Measurements from ENCODE around the gene POMT1. TPM values are rescaled to one million over a fixed set of nuclear protein-coding genes. Genes with fewer than 3 reads are reported as not detected.
"Not testable (repeated sequence)": the region's sequence is repeated elsewhere in the genome, so short reads cannot be mapped to it uniquely, and the experiment has no call there.

Gene POMT1
- polyA plus RNA-seq, 3 donors: 14.4 to 17.9 (median 15.5) TPM

GRCh38 chr9:131539223-131539923 is 36.7 kb downstream of the POMT1 start:
- H3K27ac ChIP-seq (ENCODE audit: low read depth, low read length): no peak overlapping the region
- WGBS, 3 donors: 84 to 93% (median 85%) methylated on average over 7 of the region's 7 CpGs

- no peak overlapping the region for H3K27ac ChIP-seq (ENCODE audit: low read depth, low read length)
- 92 to 96% (median 94%) methylated on average over 6 of the region's 6 CpGs for WGBS, 3 donors
Observed at GRCh38 chr9:131543141-131543540, 40.4 kb downstream of the POMT1 start.

GRCh38 chr9:131545003-131545785 is 42.5 kb downstream of the POMT1 start, which contains the start of gene PRRT1B:
TSS of gene PRRT1B (plus strand) at chr9:131545523. CDS start at chr9:131545616, 93 bp downstream.
- H3K27ac ChIP-seq (ENCODE audit: low read depth, low read length): no peak within 1 kb of the TSS
- WGBS, 3 donors: 8 to 28% (median 22%) methylated on average over 47 to 50 of the region's 50 CpGs

GRCh38 chr9:131545786-131546335 is 43.1 kb downstream of the POMT1 start:
- WGBS, 3 donors: 2 to 3% (median 2%) methylated on average over 12 to 30 of the region's 30 CpGs
- H3K27ac ChIP-seq (ENCODE audit: low read depth, low read length): no peak overlapping the region

GRCh38 chr9:131546336-131547084 is 43.8 kb downstream of the POMT1 start:
- H3K27ac ChIP-seq (ENCODE audit: low read depth, low read length): no peak overlapping the region
- WGBS, 3 donors: 2 to 3% (median 3%) methylated on average over 40 to 49 of the region's 49 CpGs

- 88 to 94% (median 91%) methylated on average over 10 of the region's 10 CpGs for WGBS, 3 donors
- not testable (repeated sequence) for H3K27ac ChIP-seq (ENCODE audit: low read depth, low read length)
Observed at GRCh38 chr9:131549186-131549585, 46.5 kb downstream of the POMT1 start.

GRCh38 chr9:131550465-131550864 is 47.7 kb downstream of the POMT1 start:
- not testable (repeated sequence) for H3K27ac ChIP-seq (ENCODE audit: low read depth, low read length)
- 52 to 84% (median 57%) methylated on average over 8 of the region's 8 CpGs for WGBS, 3 donors

GRCh38 chr9:131552030-131552429 is 49.3 kb downstream of the POMT1 start:
- H3K27ac ChIP-seq (ENCODE audit: low read depth, low read length): no peak overlapping the region
- 71 to 95% (median 92%) methylated on average over 6 of the region's 6 CpGs for WGBS, 3 donors

- no peak overlapping the region for H3K27ac ChIP-seq (ENCODE audit: low read depth, low read length)
- 21 to 68% (median 25%) methylated on average over 34 to 60 of the region's 60 CpGs for WGBS, 3 donors
Observed at GRCh38 chr9:131554087-131554842, 51.5 kb downstream of the POMT1 start.

GRCh38 chr9:131554843-131555351 is 52.2 kb downstream of the POMT1 start:
- no peak overlapping the region for H3K27ac ChIP-seq (ENCODE audit: low read depth, low read length)
- 21 to 62% (median 23%) methylated on average over 23 to 54 of the region's 54 CpGs for WGBS, 3 donors

GRCh38 chr9:131555841-131556673 is 53.3 kb downstream of the POMT1 start:
- no peak overlapping the region for H3K27ac ChIP-seq (ENCODE audit: low read depth, low read length)
- WGBS, 3 donors: 80 to 90% (median 84%) methylated on average over 15 of the region's 15 CpGs

GRCh38 chr9:131557855-131558548 is 55.3 kb downstream of the POMT1 start:
- H3K27ac ChIP-seq (ENCODE audit: low read depth, low read length): no peak overlapping the region
- WGBS, 3 donors: 93 to 95% (median 95%) methylated on average over 23 to 25 of the region's 25 CpGs

- WGBS, 3 donors: 73 to 77% (median 75%) methylated on average over 1 of the region's 1 CpG
- H3K27ac ChIP-seq (ENCODE audit: low read depth, low read length): no peak overlapping the region
Observed at GRCh38 chr9:131559421-131560000, 56.8 kb downstream of the POMT1 start.

- H3K27ac ChIP-seq (ENCODE audit: low read depth, low read length): no peak overlapping the region
- WGBS, 3 donors: 65 to 72% (median 67%) methylated on average over 9 of the region's 9 CpGs
Observed at GRCh38 chr9:131562032-131562959, 59.6 kb downstream of the POMT1 start.

GRCh38 chr9:131565369-131565768 is 62.7 kb downstream of the POMT1 start:
- H3K27ac ChIP-seq (ENCODE audit: low read depth, low read length): no peak overlapping the region
- 92 to 95% (median 93%) methylated on average over 5 of the region's 5 CpGs for WGBS, 3 donors
